ENCODE data around the gene LSS. TPM values are rescaled to one million over a fixed set of nuclear protein-coding genes. Genes with fewer than 3 reads are reported as not detected.
"Not testable (repeated sequence)": the region's sequence is repeated elsewhere in the genome, so short reads cannot be mapped to it uniquely, and the experiment has no call there.

LSS gene
- total RNA-seq, 1 donor from 2014 or later, result 52.0 TPM

DNA sequence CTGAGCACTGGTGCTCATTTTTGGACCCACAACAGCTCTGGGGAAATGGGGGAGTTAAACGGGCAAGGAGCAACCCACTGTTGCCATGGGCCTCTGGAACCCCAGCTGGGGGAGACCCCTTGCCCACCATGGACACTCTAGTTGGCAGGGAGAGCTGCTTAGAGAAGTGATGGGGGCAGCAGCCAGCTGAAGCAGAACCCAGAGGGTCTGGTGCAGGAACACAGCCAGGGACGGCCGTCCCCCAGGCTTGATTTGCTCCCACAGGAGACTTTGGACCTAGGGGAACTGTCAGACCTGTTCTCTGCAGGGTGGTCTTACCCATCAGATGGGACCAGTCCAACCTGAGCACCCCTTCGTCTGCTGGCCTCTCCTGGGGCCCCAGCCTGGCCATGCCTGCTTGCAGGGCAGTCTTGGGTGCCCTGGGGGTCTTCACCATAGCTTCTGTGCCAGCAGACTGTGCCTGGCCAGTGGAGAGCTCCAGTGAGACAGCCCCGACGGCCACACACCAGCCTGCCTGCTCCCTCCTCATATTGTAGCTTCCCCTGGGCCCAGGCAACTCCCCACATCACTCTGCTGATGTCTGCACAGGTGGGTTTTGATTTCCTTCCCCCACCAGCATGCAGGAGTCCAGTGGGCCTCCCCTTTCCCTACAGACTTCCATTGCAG is 55.6 kb downstream of the LSS start:
- no peak overlapping the region for H3K4me3 ChIP-seq
- peaks cover 22% of the 10 kb centered on the region for H3K9me3 ChIP-seq (replicated peaks)
- no peak overlapping the region for H3K27ac ChIP-seq (replicated peaks)
- TF ChIP-seq, protein P1, sequence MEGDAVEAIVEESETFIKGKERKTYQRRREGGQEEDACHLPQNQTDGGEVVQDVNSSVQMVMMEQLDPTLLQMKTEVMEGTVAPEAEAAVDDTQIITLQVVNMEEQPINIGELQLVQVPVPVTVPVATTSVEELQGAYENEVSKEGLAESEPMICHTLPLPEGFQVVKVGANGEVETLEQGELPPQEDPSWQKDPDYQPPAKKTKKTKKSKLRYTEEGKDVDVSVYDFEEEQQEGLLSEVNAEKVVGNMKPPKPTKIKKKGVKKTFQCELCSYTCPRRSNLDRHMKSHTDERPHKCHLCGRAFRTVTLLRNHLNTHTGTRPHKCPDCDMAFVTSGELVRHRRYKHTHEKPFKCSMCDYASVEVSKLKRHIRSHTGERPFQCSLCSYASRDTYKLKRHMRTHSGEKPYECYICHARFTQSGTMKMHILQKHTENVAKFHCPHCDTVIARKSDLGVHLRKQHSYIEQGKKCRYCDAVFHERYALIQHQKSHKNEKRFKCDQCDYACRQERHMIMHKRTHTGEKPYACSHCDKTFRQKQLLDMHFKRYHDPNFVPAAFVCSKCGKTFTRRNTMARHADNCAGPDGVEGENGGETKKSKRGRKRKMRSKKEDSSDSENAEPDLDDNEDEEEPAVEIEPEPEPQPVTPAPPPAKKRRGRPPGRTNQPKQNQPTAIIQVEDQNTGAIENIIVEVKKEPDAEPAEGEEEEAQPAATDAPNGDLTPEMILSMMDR (IDR thresholded peaks at IDR 0.05; ENCODE audit: borderline replicate concordance), result no peak
- no peaks in the 10 kb centered on the region for H3K36me3 ChIP-seq
- no peaks in the 10 kb centered on the region for H3K4me1 ChIP-seq
- intact Hi-C loops (cut with micrococcal nuclease), result no loop called here
- no peaks in the 10 kb centered on the region for H3K27me3 ChIP-seq (ENCODE audit: low read depth)
- DNase-seq, result no peak

DNA sequence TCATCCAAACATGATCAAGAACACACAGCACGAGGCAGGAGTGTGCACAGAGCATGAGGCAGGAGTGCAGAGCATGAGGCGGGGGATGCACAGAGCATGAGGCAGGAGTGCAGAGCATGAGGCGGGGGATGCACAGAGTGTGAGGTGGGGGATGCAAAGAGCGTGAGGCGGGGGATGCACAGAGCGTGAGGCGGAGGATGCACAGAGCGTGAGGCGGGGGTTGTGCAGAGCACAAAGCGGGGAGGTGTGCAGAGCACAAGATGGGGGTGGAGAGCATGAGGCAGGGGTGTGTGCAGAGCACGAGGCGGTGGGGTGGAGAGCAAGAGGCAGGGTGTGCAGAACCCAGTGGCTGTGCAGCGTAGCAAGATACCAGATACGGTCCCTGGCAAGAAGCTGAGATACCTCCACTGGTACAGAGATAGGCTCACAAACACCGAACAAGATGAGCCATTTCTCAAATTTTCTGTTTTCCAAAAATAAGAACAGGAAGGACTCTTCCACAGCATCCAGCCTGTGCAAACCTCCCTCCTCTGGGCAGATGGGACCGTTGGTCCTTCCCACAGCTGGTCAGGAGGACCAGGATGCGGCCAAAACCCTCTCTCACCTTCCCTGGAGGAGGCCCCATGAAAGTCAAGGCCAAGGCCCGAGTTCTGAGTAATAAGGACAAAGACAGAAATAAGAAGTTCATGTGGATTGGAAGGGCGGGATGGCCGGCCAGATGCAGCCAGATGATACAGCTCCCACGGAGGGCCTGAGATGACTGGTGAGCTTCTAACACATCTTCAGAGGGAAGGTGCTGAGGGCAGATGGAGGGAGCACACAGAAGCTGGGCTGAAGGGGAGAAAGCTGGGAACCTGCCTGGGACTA is 56.3 kb downstream of the LSS start:
- Histone ChIP-seq H3K4me1 (no peaks in the 10 kb centered on the region), H3K9me3 (replicated peaks) (peaks cover 22% of the 10 kb centered on the region), H3K27me3 (ENCODE audit: low read depth) (no peaks in the 10 kb centered on the region), H3K27ac (replicated peaks) (no peak overlapping the region), H3K36me3 (no peaks in the 10 kb centered on the region), H3K4me3 (no peak overlapping the region)
- intact Hi-C loops (cut with micrococcal nuclease), result no loop called here
- no peak for DNase-seq
- TF ChIP-seq, protein P1 (IDR thresholded peaks at IDR 0.05; ENCODE audit: borderline replicate concordance), result no peak

DNA sequence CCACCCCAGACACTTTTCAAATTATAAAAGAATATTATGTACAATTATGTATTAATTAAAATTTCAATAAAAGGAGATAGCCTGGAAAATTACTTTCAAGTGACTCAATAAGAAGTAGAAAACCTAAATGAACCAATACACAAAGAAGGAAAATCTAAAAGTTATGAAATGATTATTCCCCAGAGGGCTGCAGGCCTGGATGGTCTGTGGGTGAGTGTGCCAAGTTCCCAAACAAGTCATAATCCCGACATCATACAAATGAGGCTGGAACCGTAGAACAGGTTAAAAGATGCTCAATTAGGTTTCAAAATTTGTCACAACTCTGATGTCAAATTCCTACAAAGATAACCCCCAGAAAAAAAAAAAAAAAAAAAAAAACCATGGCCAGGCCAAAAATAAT is 57.0 kb downstream of the LSS start:
- Histone ChIP-seq H3K4me1 (no peaks in the 10 kb centered on the region), H3K27me3 (ENCODE audit: low read depth) (no peaks in the 10 kb centered on the region), H3K36me3 (no peaks in the 10 kb centered on the region), H3K4me3 (no peak overlapping the region), H3K27ac (replicated peaks) (no peak overlapping the region), H3K9me3 (replicated peaks) (peaks cover 18% of the 10 kb centered on the region)
- intact Hi-C loops (cut with micrococcal nuclease), result no loop called here
- no peak for DNase-seq
- TF ChIP-seq, protein P1 (IDR thresholded peaks at IDR 0.05; ENCODE audit: borderline replicate concordance), result no peak

DNA sequence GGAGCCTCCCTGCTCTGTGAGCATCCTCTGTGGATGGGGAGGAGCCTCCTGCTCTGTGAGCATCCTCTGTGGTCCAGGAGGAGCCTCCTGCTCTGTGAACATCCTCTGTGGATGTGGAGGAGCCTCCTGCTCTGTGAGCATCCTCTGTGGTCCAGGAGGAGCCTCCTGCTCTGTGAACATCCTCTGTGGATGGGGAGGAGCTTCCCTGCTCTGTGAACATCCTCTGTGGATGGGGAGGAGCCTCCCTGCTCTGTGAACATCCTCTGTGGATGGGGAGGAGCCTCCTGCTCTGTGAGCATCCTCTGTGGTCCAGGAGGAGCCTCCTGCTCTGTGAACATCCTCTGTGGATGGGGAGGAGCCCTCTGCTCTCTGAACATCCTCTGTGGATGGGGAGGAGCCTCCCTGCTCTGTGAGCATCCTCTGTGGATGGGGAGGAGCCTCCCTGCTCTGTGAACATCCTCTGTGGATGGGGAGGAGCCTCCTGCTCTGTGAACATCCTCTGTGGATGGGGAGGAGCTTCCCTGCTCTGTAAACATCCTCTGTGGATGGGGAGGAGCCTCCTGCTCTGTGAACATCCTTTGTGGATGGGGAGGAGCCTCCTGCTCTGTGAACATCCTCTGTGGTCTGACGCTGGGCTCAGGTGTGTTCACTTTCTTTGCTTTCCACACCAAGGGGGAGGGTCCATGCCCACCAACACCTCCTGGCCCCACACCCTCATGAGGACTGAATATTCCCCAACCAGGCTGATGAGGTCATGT is 58.0 kb downstream of the LSS start:
- H3K27me3 ChIP-seq (ENCODE audit: low read depth); DNase-seq; H3K4me1 ChIP-seq; H3K4me3 ChIP-seq; H3K27ac ChIP-seq (replicated peaks); intact Hi-C loops (cut with micrococcal nuclease); H3K36me3 ChIP-seq: not testable (repeated sequence)
- peaks cover 17% of the 10 kb centered on the region for H3K9me3 ChIP-seq (replicated peaks)

DNA sequence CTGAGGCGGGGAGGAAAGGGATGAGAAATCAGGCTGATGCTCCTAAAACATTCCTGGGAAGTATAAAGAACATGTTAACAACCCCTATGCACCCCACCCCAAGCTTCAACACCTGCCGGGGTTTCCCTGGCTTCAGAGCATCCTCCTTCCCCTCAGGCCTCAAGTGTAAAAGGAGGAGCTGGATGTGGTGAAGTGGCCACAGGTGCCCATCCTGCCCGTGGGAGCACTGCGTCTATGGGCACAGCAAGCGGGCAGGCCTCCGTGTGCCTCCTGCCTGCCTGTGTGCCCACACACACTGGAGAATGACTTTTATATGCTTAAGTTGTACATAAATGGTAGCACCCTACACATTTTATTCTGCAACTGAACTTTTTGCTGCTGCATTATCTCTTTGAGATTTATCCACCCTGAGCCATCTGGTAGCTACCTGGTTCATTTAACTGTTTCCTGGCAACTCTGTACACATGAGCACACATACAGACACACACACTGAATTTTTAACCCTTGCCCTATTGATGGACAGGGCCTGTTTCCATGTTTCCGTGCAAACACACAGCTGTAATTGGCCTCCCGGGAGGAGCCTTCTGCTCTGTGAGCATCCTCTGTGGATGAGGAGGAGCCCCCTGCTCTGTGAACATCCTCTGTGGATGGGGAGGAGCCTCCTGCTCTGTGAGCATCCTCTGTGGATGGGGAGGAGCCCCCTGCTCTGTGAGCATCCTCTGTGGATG is 59.8 kb downstream of the LSS start:
- Histone ChIP-seq H3K27me3 (ENCODE audit: low read depth) (no peaks in the 10 kb centered on the region), H3K27ac (replicated peaks) (no peak overlapping the region), H3K4me3 (no peak overlapping the region), H3K9me3 (replicated peaks) (peaks cover 2% of the 10 kb centered on the region), H3K36me3 (peaks cover 4% of the 10 kb centered on the region), H3K4me1 (no peaks in the 10 kb centered on the region)
- intact Hi-C loops (cut with micrococcal nuclease), result no loop called here
- TF ChIP-seq, protein P1 (IDR thresholded peaks at IDR 0.05; ENCODE audit: borderline replicate concordance), result no peak
- no peak for DNase-seq
